ENCODE data around the gene GLB1L2.

- TF ChIP-seq CTCF (conservative IDR thresholded peaks at IDR 0.05 in 1 of 2, IDR thresholded peaks at IDR 0.05 in 1 of 2; ENCODE audit: low read depth in 1 of 2, low read length in 2 of 2) (no peak), EZH2 (IDR thresholded peaks at IDR 0.05; ENCODE audit: low read length, missing control alignments) (no peak)
These were observed 30.6 kb downstream of the GLB1L2 start for GRCh38 chr11:134362192-134362901.
